ENCODE data around the gene GPC6. TPM values are rescaled to one million over a fixed set of nuclear protein-coding genes. Genes with fewer than 3 reads are reported as not detected.
A peak's percentile ranks its signal among the peaks of the same experiment; 100 is the strongest.

Gene GPC6
- polyA plus RNA-seq, 2 of the 4 experiments (the other 2 are of a cell fraction) = 8.0 to 14.4 TPM

DNA sequence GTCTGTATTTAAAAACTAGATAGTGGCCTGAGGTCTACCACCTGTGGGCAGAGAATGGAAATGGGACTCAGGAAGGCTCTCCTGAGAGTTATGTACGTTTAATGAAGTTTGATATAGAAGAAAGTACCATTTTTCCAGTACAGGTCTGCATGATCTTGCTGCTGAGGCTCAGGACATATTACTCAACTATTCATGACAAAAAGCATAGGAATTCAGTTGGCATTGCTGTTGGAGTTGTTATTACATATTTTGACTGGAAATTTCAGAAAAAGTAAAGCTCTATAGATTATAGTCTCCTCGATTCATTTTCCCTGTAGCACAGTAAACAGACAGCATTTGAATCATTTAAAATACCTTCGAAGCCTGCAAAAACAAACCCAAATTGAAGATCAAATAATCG is 783.1 kb downstream of the GPC6 start:
- no peak for DNase-seq (ENCODE audit: low read depth in 1 of 2, low spot score in 1 of 2)
- ATAC-seq = no peak
- no peak for FAIRE-seq
- Histone ChIP-seq H3K27ac (no peak overlapping the region), H3K9me3 (no peaks in the 10 kb centered on the region), H3K4me3 (no peak overlapping the region), H3K4me2 (0 out of 3 replicates have a peak overlapping the region, but pooled peaks have one; percentile 10), H3K4me1 (0 out of 3 replicates have a peak, but pooled peaks cover 3% of the 10 kb centered on the region)
- 10% methylated on average over 4 of the region's 4 CpGs for WGBS (ENCODE audit: missing lambda C conversion rate)
- ChIA-PET CTCF (no interaction called here), POLR2A (no interaction called here)
- no peak for TF ChIP-seq ZSCAN20 (CRISPR knock-in tag; IDR thresholded peaks at IDR 0.05)
- TF ChIP-seq POLR2A (IDR thresholded peaks at IDR 0.05; ENCODE audit: low read length) = no peak
- TF ChIP-seq, protein P1, sequence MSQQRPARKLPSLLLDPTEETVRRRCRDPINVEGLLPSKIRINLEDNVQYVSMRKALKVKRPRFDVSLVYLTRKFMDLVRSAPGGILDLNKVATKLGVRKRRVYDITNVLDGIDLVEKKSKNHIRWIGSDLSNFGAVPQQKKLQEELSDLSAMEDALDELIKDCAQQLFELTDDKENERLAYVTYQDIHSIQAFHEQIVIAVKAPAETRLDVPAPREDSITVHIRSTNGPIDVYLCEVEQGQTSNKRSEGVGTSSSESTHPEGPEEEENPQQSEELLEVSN (IDR thresholded peaks at IDR 0.05; ENCODE audit: borderline replicate concordance, low read depth) = no peak
- no peak for TF ChIP-seq RARB (CRISPR knock-in tag; IDR thresholded peaks at IDR 0.05)
- no peak for TF ChIP-seq HDAC2 (IDR thresholded peaks at IDR 0.05)
- no peak for TF ChIP-seq TFCP2L1 (CRISPR knock-in tag; IDR thresholded peaks at IDR 0.05)
- TF ChIP-seq, protein P2, sequence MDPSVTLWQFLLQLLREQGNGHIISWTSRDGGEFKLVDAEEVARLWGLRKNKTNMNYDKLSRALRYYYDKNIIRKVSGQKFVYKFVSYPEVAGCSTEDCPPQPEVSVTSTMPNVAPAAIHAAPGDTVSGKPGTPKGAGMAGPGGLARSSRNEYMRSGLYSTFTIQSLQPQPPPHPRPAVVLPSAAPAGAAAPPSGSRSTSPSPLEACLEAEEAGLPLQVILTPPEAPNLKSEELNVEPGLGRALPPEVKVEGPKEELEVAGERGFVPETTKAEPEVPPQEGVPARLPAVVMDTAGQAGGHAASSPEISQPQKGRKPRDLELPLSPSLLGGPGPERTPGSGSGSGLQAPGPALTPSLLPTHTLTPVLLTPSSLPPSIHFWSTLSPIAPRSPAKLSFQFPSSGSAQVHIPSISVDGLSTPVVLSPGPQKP (IDR thresholded peaks at IDR 0.05; ENCODE audit: low read depth, low read length) = no peak

DNA sequence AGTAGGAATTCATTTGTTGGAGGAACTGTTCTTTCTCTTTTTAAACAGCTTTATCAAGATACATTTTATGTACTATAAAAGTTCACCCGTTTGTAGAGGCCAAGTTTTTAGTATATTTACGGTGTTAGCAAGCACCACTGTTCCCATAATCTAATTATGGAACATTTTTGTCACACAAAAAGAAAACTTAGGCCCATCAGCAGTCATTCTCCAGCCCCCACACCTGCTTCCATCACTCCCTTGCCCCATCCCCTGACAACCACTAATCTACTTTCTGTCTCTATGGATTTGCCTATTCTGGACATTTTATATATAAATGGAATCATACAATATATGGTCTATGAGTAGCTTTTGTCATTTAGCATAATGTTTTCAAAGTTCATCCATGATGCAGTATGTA is 787.9 kb downstream of the GPC6 start:
- 11% methylated on average over 2 of the region's 2 CpGs for WGBS (ENCODE audit: missing lambda C conversion rate)
- DNase-seq (ENCODE audit: low read depth in 1 of 2, low spot score in 1 of 2) (no peak), FAIRE-seq (no peak), ATAC-seq (no peak)
- TF ChIP-seq, protein P3, sequence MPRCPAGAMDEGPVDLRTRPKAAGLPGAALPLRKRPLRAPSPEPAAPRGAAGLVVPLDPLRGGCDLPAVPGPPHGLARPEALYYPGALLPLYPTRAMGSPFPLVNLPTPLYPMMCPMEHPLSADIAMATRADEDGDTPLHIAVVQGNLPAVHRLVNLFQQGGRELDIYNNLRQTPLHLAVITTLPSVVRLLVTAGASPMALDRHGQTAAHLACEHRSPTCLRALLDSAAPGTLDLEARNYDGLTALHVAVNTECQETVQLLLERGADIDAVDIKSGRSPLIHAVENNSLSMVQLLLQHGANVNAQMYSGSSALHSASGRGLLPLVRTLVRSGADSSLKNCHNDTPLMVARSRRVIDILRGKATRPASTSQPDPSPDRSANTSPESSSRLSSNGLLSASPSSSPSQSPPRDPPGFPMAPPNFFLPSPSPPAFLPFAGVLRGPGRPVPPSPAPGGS (IDR thresholded peaks at IDR 0.05) = no peak
- TF ChIP-seq EP300 (IDR thresholded peaks at IDR 0.05) (no peak), PHF8 (IDR thresholded peaks at IDR 0.05; ENCODE audit: borderline replicate concordance, low read depth) (no peak)
- POLR2A ChIA-PET = no interaction called here
- CTCF ChIA-PET = no interaction called here
- H3K4me3 ChIP-seq = no peak overlapping the region
- no peak overlapping the region for H3K4me2 ChIP-seq
- 0 out of 3 replicates have a peak, but pooled peaks cover 3% of the 10 kb centered on the region for H3K4me1 ChIP-seq
- no peaks in the 10 kb centered on the region for H3K9me3 ChIP-seq
- no peak overlapping the region for H3K27ac ChIP-seq

DNA sequence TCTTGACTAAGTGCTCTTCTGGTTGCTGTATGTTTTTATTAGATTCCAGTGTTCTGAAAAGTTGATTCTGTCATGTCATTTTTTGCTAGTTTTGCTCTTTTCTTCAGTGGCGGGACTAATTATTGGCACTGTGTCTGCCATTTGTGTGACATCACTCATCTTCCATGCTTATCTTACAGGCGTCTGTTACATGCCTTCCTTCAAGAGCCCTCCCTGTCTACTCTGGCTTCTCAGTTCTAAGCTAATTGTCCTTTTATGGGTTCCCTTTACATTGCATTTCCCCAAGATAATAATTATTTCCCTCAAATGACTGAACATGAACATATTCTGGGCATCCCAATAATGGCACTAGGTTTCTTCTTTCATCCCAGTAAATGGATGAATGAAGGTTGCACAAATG is 793.8 kb downstream of the GPC6 start:
- no peaks in the 10 kb centered on the region for H3K4me1 ChIP-seq
- FAIRE-seq = no peak
- no peak for ATAC-seq
- ChIA-PET CTCF (no interaction called here), POLR2A (no interaction called here)
- no peaks in the 10 kb centered on the region for H3K9me3 ChIP-seq
- WGBS (ENCODE audit: missing lambda C conversion rate) = 64% methylated on average over 2 of the region's 2 CpGs
- no peak overlapping the region for H3K4me2 ChIP-seq
- TF ChIP-seq, protein P4, sequence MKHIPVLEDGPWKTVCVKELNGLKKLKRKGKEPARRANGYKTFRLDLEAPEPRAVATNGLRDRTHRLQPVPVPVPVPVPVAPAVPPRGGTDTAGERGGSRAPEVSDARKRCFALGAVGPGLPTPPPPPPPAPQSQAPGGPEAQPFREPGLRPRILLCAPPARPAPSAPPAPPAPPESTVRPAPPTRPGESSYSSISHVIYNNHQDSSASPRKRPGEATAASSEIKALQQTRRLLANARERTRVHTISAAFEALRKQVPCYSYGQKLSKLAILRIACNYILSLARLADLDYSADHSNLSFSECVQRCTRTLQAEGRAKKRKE (CRISPR knock-in tag; IDR thresholded peaks at IDR 0.05; ENCODE audit: low read depth) = no peak
- TF ChIP-seq RARB (CRISPR knock-in tag; IDR thresholded peaks at IDR 0.05) = no peak
- TF ChIP-seq SMC3 (IDR thresholded peaks at IDR 0.05) = no peak
- TF ChIP-seq NR3C1 (IDR thresholded peaks at IDR 0.05) = no peak
- TF ChIP-seq, protein P5, sequence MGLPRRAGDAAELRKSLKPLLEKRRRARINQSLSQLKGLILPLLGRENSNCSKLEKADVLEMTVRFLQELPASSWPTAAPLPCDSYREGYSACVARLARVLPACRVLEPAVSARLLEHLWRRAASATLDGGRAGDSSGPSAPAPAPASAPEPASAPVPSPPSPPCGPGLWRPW (IDR thresholded peaks at IDR 0.05) = no peak
- no peak for TF ChIP-seq HOXA7 (CRISPR knock-in tag; IDR thresholded peaks at IDR 0.05)
- no peak for TF ChIP-seq NPAS2 (CRISPR knock-in tag; IDR thresholded peaks at IDR 0.05; ENCODE audit: borderline replicate concordance)
- TF ChIP-seq CHD4 (IDR thresholded peaks at IDR 0.05; ENCODE audit: borderline replicate concordance) = no peak
- TF ChIP-seq EHF (CRISPR knock-in tag; IDR thresholded peaks at IDR 0.05) = no peak
- no peak for TF ChIP-seq MYC (IDR thresholded peaks at IDR 0.05; ENCODE audit: borderline replicate concordance, low read length)
- TF ChIP-seq ZNF302 (CRISPR knock-in tag; IDR thresholded peaks at IDR 0.05) = no peak
- TF ChIP-seq, protein P6, sequence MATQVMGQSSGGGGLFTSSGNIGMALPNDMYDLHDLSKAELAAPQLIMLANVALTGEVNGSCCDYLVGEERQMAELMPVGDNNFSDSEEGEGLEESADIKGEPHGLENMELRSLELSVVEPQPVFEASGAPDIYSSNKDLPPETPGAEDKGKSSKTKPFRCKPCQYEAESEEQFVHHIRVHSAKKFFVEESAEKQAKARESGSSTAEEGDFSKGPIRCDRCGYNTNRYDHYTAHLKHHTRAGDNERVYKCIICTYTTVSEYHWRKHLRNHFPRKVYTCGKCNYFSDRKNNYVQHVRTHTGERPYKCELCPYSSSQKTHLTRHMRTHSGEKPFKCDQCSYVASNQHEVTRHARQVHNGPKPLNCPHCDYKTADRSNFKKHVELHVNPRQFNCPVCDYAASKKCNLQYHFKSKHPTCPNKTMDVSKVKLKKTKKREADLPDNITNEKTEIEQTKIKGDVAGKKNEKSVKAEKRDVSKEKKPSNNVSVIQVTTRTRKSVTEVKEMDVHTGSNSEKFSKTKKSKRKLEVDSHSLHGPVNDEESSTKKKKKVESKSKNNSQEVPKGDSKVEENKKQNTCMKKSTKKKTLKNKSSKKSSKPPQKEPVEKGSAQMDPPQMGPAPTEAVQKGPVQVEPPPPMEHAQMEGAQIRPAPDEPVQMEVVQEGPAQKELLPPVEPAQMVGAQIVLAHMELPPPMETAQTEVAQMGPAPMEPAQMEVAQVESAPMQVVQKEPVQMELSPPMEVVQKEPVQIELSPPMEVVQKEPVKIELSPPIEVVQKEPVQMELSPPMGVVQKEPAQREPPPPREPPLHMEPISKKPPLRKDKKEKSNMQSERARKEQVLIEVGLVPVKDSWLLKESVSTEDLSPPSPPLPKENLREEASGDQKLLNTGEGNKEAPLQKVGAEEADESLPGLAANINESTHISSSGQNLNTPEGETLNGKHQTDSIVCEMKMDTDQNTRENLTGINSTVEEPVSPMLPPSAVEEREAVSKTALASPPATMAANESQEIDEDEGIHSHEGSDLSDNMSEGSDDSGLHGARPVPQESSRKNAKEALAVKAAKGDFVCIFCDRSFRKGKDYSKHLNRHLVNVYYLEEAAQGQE (IDR thresholded peaks at IDR 0.05) = no peak
- no peak for TF ChIP-seq FOXS1 (CRISPR knock-in tag; IDR thresholded peaks at IDR 0.05)
- TF ChIP-seq HOXB13 (CRISPR knock-in tag; IDR thresholded peaks at IDR 0.05; ENCODE audit: low read depth) = no peak
- no peak overlapping the region for H3K27ac ChIP-seq
- no peak for DNase-seq (ENCODE audit: low read depth in 1 of 2, low spot score in 1 of 2)
- H3K4me3 ChIP-seq = no peak overlapping the region

Data from A549 (cell line).